B cell (primary cell): Measurements from ENCODE around the gene DCTD.

Experiments used
- EZH2 ChIP-seq: IDR thresholded peaks from 2 replicates; pipeline ENCODE4 v1.6.1; 2012; ENCODE audit warnings: borderline replicate concordance, low read depth, mild to moderate bottlenecking, moderate library complexity, low read length; ENCODE audit not compliant: insufficient read depth, poor library complexity, severe bottlenecking
- TF ChIP-seq, protein P1 (sequence below): fragments of 200-600 bp; IDR thresholded peaks from one replicate; pipeline ENCODE4 v1.8.0; 2022; ENCODE audit warnings: antibody characterized with exemption, mild to moderate bottlenecking

- TF ChIP-seq, protein P1, sequence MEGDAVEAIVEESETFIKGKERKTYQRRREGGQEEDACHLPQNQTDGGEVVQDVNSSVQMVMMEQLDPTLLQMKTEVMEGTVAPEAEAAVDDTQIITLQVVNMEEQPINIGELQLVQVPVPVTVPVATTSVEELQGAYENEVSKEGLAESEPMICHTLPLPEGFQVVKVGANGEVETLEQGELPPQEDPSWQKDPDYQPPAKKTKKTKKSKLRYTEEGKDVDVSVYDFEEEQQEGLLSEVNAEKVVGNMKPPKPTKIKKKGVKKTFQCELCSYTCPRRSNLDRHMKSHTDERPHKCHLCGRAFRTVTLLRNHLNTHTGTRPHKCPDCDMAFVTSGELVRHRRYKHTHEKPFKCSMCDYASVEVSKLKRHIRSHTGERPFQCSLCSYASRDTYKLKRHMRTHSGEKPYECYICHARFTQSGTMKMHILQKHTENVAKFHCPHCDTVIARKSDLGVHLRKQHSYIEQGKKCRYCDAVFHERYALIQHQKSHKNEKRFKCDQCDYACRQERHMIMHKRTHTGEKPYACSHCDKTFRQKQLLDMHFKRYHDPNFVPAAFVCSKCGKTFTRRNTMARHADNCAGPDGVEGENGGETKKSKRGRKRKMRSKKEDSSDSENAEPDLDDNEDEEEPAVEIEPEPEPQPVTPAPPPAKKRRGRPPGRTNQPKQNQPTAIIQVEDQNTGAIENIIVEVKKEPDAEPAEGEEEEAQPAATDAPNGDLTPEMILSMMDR: no peak
- no peak for TF ChIP-seq EZH2
These were observed 14.2 kb downstream of the DCTD start for GRCh38 chr4:182903013-182903412.
